Measurements from ENCODE around the gene GRIN3A. TPM values are rescaled to one million over a fixed set of nuclear protein-coding genes. Genes with fewer than 3 reads are reported as not detected.

Gene GRIN3A
- total RNA-seq, 1 donor from 2014 or later, result not detected

GRCh38 chr9:101571114-101571513 is 167.3 kb downstream of the GRIN3A start:
- no peak for TF ChIP-seq CTCF (IDR thresholded peaks at IDR 0.05; ENCODE audit: insufficient read depth, low read length, poor library complexity, severe bottlenecking)
- H3K27me3 ChIP-seq (ENCODE audit: control insufficient read depth, insufficient read depth, low read length), result no peaks in the 10 kb centered on the region
- no peak overlapping the region for H3K4me3 ChIP-seq (ENCODE audit: low read depth, low read length)
- DNase-seq (ENCODE audit: low read depth), result no peak
- H3K36me3 ChIP-seq (ENCODE audit: control insufficient read depth, insufficient read depth, low read length), result no peaks in the 10 kb centered on the region

GRCh38 chr9:101569741-101570501 is 168.5 kb downstream of the GRIN3A start:
- Histone ChIP-seq H3K36me3 (ENCODE audit: control insufficient read depth, insufficient read depth, low read length) (no peaks in the 10 kb centered on the region), H3K4me3 (ENCODE audit: low read depth, low read length) (no peak overlapping the region), H3K27me3 (ENCODE audit: control insufficient read depth, insufficient read depth, low read length) (no peaks in the 10 kb centered on the region)
- no peak for DNase-seq (ENCODE audit: low read depth)
- no peak for TF ChIP-seq CTCF (IDR thresholded peaks at IDR 0.05; ENCODE audit: insufficient read depth, low read length, poor library complexity, severe bottlenecking)

- Histone ChIP-seq H3K36me3 (ENCODE audit: control insufficient read depth, insufficient read depth, low read length) (no peaks in the 10 kb centered on the region), H3K27me3 (ENCODE audit: control insufficient read depth, insufficient read depth, low read length) (no peaks in the 10 kb centered on the region), H3K4me3 (ENCODE audit: low read depth, low read length) (no peak overlapping the region)
- DNase-seq (ENCODE audit: low read depth), result no peak
- TF ChIP-seq CTCF (IDR thresholded peaks at IDR 0.05; ENCODE audit: insufficient read depth, low read length, poor library complexity, severe bottlenecking), result no peak
Measured at GRCh38 chr9:101567725-101568350, 170.6 kb downstream of the GRIN3A start.

- H3K4me3 ChIP-seq (ENCODE audit: low read depth, low read length), result no peak overlapping the region
- no peak for DNase-seq (ENCODE audit: low read depth)
- TF ChIP-seq CTCF (IDR thresholded peaks at IDR 0.05; ENCODE audit: insufficient read depth, low read length, poor library complexity, severe bottlenecking), result peak; percentile 51
- no peaks in the 10 kb centered on the region for H3K27me3 ChIP-seq (ENCODE audit: control insufficient read depth, insufficient read depth, low read length)
- H3K36me3 ChIP-seq (ENCODE audit: control insufficient read depth, insufficient read depth, low read length), result no peaks in the 10 kb centered on the region
Measured at GRCh38 chr9:101566904-101567724, 171.3 kb downstream of the GRIN3A start.

GRCh38 chr9:101564252-101564651 is 174.2 kb downstream of the GRIN3A start:
- no peaks in the 10 kb centered on the region for H3K36me3 ChIP-seq (ENCODE audit: control insufficient read depth, insufficient read depth, low read length)
- no peak overlapping the region for H3K4me3 ChIP-seq (ENCODE audit: low read depth, low read length)
- H3K27me3 ChIP-seq (ENCODE audit: control insufficient read depth, insufficient read depth, low read length), result no peaks in the 10 kb centered on the region
- no peak for DNase-seq (ENCODE audit: low read depth)
- TF ChIP-seq CTCF (IDR thresholded peaks at IDR 0.05; ENCODE audit: insufficient read depth, low read length, poor library complexity, severe bottlenecking), result no peak
